ENCODE data around the gene FOXF1. TPM values are rescaled to one million over a fixed set of nuclear protein-coding genes. Genes with fewer than 3 reads are reported as not detected.

FOXF1 gene
- total RNA-seq, 3 donors from 2014 or later, result 6.9 to 85.8 (median 9.9) TPM

DNA sequence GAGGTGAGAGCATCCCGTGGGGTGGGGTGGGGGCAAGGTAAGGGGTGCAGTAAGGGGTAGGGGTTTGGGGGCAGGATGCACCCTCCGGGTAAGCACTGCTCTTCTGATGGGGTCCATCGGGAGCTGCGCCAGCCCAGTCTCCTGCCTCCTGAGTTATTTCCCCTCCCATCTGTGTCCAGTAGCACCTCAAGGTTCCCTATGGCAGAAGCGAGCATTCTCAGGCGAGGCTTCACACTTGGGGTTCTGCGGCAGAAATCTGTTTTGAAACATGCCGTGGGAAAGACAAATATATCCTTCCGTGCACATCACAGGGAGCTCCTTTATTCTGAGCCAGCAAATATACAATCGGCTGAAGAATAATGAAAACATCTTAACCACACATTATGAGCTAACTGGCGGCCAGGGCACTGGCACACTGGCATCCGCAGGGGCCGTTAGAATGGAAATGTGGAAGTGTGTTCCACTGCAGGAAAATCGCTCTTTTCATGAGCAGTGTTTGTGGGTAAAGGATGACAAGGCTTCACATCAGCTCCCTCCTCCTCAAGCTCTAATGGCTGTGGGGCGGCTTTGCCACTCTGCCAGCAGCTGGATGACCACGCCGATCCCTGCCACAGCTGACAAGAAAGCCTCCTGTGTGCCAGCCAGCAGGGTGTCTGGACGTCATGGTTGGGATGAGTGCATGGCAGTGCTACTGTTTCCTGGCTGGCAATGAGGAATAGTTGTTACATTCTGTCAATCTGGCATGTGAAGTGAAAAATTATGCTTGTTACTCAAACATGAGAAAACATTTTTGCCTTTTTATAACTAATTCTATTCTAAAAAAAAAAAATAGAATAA, 24.7 kb downstream of the FOXF1 start:
- H3K36me3 ChIP-seq (ENCODE audit: low read depth), result no peaks in the 10 kb centered on the region

DNA sequence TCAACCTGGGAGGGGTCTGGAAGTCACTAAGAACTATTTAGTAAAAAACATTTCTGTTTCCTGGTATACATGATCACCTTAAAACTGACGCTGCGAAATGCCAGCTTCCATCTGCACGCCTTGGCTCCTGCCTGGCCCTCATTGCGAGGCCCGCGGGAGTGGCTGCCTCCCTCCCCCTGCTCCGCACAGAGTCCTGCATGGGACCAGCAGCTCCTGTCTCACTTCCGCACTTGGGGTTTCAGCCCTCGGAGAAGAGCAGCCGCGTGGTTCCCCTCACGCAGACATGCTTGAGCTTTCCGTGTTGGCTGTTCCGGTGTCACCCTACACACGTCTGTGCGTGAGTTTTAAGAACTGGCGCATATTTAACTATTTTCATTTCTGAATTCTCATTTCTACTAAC, 26.3 kb downstream of the FOXF1 start:
- no peak for ATAC-seq
- no peaks in the 10 kb centered on the region for H3K4me1 ChIP-seq (ENCODE audit: low read depth)
- H3K9me3 ChIP-seq, result no peaks in the 10 kb centered on the region
- no peak for DNase-seq
- no peak overlapping the region for H3K4me3 ChIP-seq
- intact Hi-C loops (cut with DNase I, micrococcal nuclease), result no loop called here
- TF ChIP-seq, protein P1, sequence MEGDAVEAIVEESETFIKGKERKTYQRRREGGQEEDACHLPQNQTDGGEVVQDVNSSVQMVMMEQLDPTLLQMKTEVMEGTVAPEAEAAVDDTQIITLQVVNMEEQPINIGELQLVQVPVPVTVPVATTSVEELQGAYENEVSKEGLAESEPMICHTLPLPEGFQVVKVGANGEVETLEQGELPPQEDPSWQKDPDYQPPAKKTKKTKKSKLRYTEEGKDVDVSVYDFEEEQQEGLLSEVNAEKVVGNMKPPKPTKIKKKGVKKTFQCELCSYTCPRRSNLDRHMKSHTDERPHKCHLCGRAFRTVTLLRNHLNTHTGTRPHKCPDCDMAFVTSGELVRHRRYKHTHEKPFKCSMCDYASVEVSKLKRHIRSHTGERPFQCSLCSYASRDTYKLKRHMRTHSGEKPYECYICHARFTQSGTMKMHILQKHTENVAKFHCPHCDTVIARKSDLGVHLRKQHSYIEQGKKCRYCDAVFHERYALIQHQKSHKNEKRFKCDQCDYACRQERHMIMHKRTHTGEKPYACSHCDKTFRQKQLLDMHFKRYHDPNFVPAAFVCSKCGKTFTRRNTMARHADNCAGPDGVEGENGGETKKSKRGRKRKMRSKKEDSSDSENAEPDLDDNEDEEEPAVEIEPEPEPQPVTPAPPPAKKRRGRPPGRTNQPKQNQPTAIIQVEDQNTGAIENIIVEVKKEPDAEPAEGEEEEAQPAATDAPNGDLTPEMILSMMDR (IDR thresholded peaks at IDR 0.05), result no peak
- H3K36me3 ChIP-seq (ENCODE audit: low read depth), result peaks cover 2% of the 10 kb centered on the region

More for the DNA sequence above, 24.7 kb downstream of the FOXF1 start:
- Histone ChIP-seq H3K4me3 (no peak overlapping the region), H3K9me3 (no peaks in the 10 kb centered on the region), H3K4me1 (ENCODE audit: low read depth) (no peaks in the 10 kb centered on the region)
- intact Hi-C loops (cut with DNase I, micrococcal nuclease), result no loop called here
- DNase-seq (no peak), ATAC-seq (no peak)
- TF ChIP-seq, protein P1 (IDR thresholded peaks at IDR 0.05), result no peak

DNA sequence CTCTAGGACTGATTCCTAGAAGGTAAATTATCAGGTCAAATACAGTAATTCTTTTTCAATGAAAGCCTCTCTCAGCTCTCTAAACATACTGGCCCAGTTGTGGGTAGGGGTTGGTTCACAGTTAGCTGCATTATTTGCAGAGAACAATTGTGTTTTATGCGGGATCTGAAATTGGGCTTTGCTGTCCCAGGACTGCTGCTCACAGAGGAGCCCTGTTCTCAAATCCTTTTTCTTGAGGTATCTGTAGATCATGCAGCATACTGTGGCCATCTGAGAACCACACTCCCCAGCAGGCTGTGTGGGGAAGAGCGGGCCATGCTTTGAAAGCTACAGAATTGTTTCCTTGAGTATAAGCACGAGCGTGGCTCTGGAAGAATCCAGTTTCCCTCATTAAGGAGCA, 27.2 kb downstream of the FOXF1 start:
- ATAC-seq, result no peak

GRCh38 chr16:86538196-86538780, 28.0 kb downstream of the FOXF1 start:
- Histone ChIP-seq H3K36me3 (ENCODE audit: low read depth) (peaks cover 3% of the 10 kb centered on the region), H3K4me3 (no peak overlapping the region), H3K9me3 (no peaks in the 10 kb centered on the region), H3K4me1 (ENCODE audit: low read depth) (no peaks in the 10 kb centered on the region)
- ATAC-seq (no peak), DNase-seq (no peak)
- intact Hi-C loops (cut with DNase I, micrococcal nuclease), result no loop called here
- TF ChIP-seq, protein P1 (IDR thresholded peaks at IDR 0.05), result no peak

More for the DNA sequence above, 27.2 kb downstream of the FOXF1 start:
- no peaks in the 10 kb centered on the region for H3K9me3 ChIP-seq
- H3K4me3 ChIP-seq, result no peak overlapping the region
- no peaks in the 10 kb centered on the region for H3K4me1 ChIP-seq (ENCODE audit: low read depth)
- TF ChIP-seq, protein P1 (IDR thresholded peaks at IDR 0.05), result no peak
- DNase-seq, result no peak
- intact Hi-C loops (cut with DNase I, micrococcal nuclease), result no loop called here
- H3K36me3 ChIP-seq (ENCODE audit: low read depth), result peaks cover 3% of the 10 kb centered on the region

DNA sequence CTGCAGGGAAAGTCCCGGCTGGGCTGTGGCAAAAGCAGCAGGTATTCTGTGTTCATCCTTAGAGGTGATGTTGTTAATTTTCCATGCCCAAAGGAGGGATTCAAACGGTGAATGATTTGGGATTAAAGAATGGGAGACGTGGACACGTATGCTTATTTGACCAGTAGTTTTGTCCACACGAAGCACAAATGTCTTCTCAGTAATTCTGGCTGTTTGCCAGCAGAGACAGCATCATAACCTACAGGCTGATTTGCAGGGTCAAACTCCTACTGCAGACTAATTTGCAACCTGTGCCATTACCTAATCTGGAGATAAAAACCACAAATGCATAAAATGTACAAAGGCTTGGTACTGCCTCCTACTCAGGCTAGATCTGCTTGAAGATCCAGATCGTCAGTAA, 30.6 kb downstream of the FOXF1 start:
- ATAC-seq, result no peak
- peaks cover 3% of the 10 kb centered on the region for H3K36me3 ChIP-seq (ENCODE audit: low read depth)

More for the DNA sequence above, 30.6 kb downstream of the FOXF1 start:
- Histone ChIP-seq H3K4me1 (ENCODE audit: low read depth) (no peaks in the 10 kb centered on the region), H3K4me3 (no peak overlapping the region), H3K9me3 (no peaks in the 10 kb centered on the region)
- no peak for DNase-seq
- intact Hi-C loops (cut with DNase I, micrococcal nuclease), result no loop called here
- TF ChIP-seq, protein P1 (IDR thresholded peaks at IDR 0.05), result no peak
